IPS-18c (cell line): Measurements from ENCODE around the gene HMGXB4.

Experiments
- H3K4me3 ChIP-seq: 2 replicates; pipeline ENCODE4 v1.7.0; 2013; ENCODE audit warnings: low read depth, mild to moderate bottlenecking, low read length, moderate library complexity; ENCODE audit not compliant: insufficient read depth
- H3K9me3 ChIP-seq: one replicate; pipeline ENCODE4 v1.6.1; 2013; ENCODE audit warnings: mild to moderate bottlenecking, low read length, moderate library complexity; ENCODE audit not compliant: control insufficient read depth, insufficient read depth

Gene HMGXB4

GRCh38 chr22:35315855-35316745, 58.8 kb downstream of the HMGXB4 start:
- Histone ChIP-seq H3K4me3 (no peak overlapping the region), H3K9me3 (no peaks in the 10 kb centered on the region)

- Histone ChIP-seq H3K4me3 (no peak overlapping the region), H3K9me3 (no peaks in the 10 kb centered on the region)
Observed at GRCh38 chr22:35316751-35317150, 59.5 kb downstream of the HMGXB4 start.

GRCh38 chr22:35317680-35318290, 60.5 kb downstream of the HMGXB4 start:
- H3K9me3 ChIP-seq: no peaks in the 10 kb centered on the region
- H3K4me3 ChIP-seq: no peak overlapping the region

GRCh38 chr22:35318346-35319215, 61.3 kb downstream of the HMGXB4 start:
- Histone ChIP-seq H3K4me3 (no peak overlapping the region), H3K9me3 (no peaks in the 10 kb centered on the region)

- Histone ChIP-seq H3K4me3 (no peak overlapping the region), H3K9me3 (no peaks in the 10 kb centered on the region)
Observed at GRCh38 chr22:35319244-35319985, 62.1 kb downstream of the HMGXB4 start.

GRCh38 chr22:35322126-35322525, 64.8 kb downstream of the HMGXB4 start:
- H3K4me3 ChIP-seq: no peak overlapping the region
- H3K9me3 ChIP-seq: no peaks in the 10 kb centered on the region

- H3K4me3 ChIP-seq: no peak overlapping the region
- H3K9me3 ChIP-seq: no peaks in the 10 kb centered on the region
Observed at GRCh38 chr22:35322893-35323292, 65.6 kb downstream of the HMGXB4 start.

GRCh38 chr22:35323305-35323704, 66.0 kb downstream of the HMGXB4 start:
- Histone ChIP-seq H3K9me3 (no peaks in the 10 kb centered on the region), H3K4me3 (no peak overlapping the region)

- no peak overlapping the region for H3K4me3 ChIP-seq
Observed at GRCh38 chr22:35324067-35324466, 66.8 kb downstream of the HMGXB4 start.

GRCh38 chr22:35324762-35325161, 67.5 kb downstream of the HMGXB4 start:
- H3K4me3 ChIP-seq: no peak overlapping the region

More at GRCh38 chr22:35324067-35324466, 66.8 kb downstream of the HMGXB4 start:
- H3K9me3 ChIP-seq: no peaks in the 10 kb centered on the region

GRCh38 chr22:35325209-35325608, 67.9 kb downstream of the HMGXB4 start:
- H3K4me3 ChIP-seq: no peak overlapping the region
- H3K9me3 ChIP-seq: no peaks in the 10 kb centered on the region

More at GRCh38 chr22:35324762-35325161, 67.5 kb downstream of the HMGXB4 start:
- H3K9me3 ChIP-seq: no peaks in the 10 kb centered on the region

GRCh38 chr22:35326854-35327562, 69.7 kb downstream of the HMGXB4 start:
- H3K4me3 ChIP-seq: no peak overlapping the region
- no peaks in the 10 kb centered on the region for H3K9me3 ChIP-seq

GRCh38 chr22:35327690-35328471, 70.6 kb downstream of the HMGXB4 start:
- no peaks in the 10 kb centered on the region for H3K9me3 ChIP-seq
- no peak overlapping the region for H3K4me3 ChIP-seq

- Histone ChIP-seq H3K9me3 (no peaks in the 10 kb centered on the region), H3K4me3 (no peak overlapping the region)
Observed at GRCh38 chr22:35328472-35328885, 71.2 kb downstream of the HMGXB4 start.

- H3K9me3 ChIP-seq: no peaks in the 10 kb centered on the region
- H3K4me3 ChIP-seq: no peak overlapping the region
Observed at GRCh38 chr22:35329114-35329847, 72.0 kb downstream of the HMGXB4 start.
